GM19328 (cell line): ENCODE measurements around the gene LUZP1.
"Not testable (repeated sequence)": the region's sequence is repeated elsewhere in the genome, so short reads cannot be mapped to it uniquely, and the experiment has no call there.

Experiments
- ATAC-seq: cut with Tn5 transposase; IDR thresholded peaks from one replicate; pipeline ENCODE4 v1.9.1; 2021; ENCODE audit warnings: mild to moderate bottlenecking, moderate library complexity; ENCODE audit not compliant: unreplicated experiment

The LUZP1 gene

DNA sequence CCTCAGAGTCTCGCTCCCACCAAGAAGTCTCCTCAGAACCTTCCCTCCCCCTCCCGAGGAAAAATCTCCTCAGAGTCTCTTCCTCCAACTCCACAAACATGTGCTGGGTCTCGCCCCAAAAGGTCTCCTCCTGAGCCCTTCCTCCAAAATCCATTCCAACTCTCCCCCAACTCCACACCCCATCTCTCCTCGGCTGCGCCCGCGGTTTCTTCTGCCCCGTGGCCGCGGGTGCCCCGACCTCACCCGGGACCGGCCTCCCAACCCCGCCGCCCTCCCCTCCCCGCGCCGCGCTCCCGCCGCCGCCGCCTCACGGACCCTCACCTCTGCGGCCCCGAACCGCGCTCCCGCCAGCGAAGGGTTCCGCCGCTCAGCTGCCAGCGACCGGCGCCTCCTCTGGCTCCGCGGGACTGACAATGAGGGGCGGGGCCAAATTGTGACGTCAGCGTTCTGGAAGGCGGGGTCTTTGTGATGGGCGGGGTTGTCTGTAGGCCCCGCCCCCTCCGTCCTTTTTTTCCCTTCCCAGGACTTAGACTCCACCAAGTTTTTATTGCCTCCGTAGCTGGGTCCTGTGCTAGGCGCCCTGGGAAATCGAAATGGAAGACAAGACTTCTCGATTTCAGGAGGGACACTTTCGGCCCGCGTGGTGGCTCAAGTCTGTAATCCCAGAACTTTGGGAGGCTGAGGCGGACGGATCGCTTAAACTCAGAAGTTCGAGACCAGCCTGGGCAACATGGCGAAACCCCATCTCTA, at the start of gene LUZP1:
LUZP1 (minus strand) TSS at position 412 of the 750 bp plus-strand sequence.
- ATAC-seq: peak; percentile 62

DNA sequence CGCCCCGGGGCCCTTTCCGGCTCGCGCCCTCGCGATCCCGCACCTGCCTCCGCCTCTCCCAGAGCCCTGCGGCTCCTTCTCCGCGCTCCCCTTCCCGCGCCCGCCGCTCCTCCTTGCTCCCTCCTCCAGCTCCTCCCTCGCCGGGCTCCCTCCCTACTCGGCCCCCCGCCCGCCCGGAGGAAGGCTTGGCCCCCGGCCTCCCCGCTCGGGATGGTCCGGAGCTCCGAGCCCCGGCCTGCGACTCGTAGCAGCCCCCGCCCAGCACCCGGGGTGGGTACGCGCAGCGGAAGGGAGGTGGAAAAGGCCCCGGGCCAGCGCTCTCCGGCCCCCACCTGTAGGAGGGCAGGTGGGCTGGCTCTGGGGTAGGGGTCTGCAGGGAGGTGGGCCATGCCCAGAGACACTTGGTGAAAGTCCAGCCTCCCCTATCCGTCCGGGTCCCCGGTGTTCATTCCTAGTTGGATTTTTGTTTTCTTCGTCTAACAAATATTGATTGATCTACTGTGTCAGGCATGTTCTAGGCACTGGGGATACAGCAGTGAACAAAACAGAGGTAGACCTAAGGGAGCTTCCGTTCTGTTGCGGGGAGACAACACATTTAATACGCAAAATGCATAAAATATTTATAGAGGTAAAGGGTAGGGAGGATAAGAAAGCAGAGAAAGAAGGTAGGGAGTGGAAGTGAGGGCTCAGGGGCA, 48.9 kb upstream of the LUZP1 start, which contains the start of gene HTR1D:
HTR1D (minus strand) TSS at position 82 of the 695 bp plus-strand sequence. CDS start 23,283 bp downstream, outside the sequence.
- no peak for ATAC-seq

DNA sequence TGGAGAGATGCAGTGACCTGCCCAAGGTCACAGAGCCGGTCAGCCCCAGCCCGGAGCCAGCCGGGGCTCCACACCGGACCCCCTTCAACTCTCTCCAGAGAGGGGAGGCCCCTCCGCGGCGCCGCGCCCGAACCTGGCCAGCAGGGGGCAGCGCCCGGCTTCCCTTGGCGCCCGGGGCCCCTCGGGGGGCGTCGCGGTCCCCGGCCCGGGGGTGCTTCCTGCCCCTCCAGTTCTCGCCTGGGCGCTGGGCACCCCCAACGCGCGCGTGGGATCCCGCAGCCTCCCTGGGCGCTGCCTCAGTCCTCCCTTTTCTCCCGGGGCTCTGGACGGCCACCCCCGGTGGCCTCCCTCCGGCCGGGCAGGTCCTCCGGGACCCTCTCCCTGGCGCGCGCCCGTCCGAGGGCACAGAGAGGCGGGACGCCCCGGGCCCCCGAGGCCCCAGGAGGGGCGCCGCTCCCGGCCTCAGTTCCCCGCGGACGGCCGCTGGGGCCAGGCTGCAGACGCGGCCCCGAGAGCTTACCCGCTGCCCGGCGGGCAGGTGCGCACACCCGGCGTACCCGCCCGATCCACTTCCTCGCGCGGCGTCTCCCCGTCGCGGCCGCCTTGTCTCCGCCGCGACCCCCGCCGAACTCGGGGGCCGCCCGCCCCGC, 48.2 kb upstream of the LUZP1 start:
- no peak for ATAC-seq

DNA sequence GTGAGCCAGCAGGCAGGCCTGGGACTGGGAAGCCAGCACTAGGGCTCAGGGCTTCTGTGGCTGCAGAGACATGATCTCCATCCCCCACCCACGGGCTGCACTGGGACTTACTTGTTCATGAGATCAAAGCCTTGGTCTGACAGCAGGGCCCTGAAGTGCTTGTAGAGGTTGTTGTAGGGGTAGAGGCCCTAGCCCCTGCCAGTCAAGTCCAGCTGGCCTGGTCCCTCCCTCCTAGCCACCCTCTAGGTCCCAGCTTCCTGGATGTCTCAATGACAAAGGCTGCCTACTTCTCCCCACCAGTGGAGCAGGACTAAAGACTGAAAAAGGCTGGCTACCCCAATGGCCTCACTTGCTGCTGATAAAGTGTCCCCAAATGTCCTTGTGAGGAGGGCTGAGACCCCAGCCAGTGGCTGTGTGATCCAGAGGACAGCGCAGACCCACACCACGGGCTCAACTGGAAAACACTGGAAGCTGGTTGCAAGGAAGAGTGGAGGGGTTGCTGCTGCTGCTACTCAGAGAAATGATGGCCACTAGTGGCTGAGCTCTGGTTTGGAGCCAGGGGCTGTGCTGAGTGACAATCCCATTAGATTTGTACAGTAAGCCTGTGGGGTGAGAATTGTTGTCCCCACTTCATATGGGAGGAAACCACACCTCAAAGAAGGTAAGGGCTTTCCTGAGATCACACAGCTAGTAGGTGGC, 47.2 kb upstream of the LUZP1 start:
- no peak for ATAC-seq

DNA sequence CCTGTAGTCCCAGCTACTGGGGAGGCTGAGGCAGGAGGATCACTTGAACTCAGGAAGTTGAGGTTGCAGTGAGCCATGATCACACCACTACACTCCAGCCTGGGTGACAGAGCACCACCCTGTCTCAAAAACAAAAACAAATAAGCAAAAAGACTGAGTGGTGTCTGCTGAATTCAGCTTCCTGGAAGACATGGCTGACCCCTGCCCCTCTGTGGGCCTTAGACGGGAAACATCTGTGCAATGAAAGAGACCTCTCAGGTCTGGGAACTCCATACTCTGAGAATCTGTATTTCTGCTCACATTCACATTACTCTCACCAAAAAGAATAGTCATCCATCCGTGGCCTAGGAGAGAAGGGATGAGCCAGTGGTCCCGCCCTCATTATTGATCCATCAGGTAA, 46.6 kb upstream of the LUZP1 start:
- ATAC-seq: no peak

DNA sequence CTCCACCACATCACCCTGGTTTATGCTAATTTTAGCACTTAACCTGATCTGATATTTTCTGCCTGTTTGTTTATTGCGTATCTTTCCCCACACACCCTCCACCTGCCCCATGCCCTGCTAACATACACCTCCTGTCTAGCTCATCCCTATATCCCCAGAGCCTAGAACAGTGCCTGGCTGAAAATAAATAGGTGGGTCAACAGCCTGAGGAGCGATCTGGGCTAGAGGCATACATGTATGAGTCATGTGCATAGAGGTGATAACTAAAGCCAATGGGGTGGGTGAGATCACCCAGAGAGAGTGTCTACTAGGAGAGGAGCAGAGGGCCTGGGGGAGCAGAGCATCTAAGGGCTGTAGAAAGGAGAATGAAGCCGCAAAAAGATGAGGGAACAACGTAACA, 46.0 kb upstream of the LUZP1 start:
- ATAC-seq: no peak

DNA sequence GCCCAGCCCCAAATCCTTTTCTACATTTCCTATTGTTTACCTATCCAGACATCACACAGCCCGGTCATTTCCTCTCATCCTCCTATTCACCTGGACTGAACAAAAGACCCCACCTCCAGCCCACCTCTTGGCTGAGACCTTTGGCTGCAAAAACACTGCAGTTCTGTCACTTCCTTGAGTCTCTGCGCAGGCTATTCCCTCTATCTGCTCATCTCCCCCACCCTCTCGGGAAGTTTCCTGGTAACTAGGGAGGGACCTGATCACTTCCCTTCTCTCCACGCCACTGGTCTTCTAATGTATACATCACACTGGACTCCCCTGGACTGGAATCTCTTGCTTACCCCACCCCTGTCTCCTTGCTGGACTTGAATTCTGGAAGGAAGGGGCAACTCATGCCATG, 43.3 kb upstream of the LUZP1 start:
- no peak for ATAC-seq

DNA sequence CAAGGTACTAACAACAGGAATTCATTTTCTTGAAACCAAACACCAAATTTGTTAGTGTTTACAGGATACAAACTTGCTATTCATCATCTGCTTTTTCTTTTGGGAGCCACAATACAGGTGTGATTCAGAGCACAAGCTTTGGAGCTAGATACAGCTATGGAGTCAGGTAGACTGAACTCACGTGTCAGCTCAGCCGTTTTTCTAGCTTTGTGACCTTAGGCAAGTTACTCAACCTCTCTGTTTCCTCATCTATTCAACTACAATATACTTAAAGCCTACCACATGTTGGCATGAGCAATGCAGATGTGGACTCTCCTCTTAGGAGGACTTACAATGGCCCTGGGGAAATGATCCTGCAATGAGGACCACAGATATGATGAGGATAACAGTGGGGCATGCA, 42.3 kb upstream of the LUZP1 start:
- ATAC-seq: no peak

DNA sequence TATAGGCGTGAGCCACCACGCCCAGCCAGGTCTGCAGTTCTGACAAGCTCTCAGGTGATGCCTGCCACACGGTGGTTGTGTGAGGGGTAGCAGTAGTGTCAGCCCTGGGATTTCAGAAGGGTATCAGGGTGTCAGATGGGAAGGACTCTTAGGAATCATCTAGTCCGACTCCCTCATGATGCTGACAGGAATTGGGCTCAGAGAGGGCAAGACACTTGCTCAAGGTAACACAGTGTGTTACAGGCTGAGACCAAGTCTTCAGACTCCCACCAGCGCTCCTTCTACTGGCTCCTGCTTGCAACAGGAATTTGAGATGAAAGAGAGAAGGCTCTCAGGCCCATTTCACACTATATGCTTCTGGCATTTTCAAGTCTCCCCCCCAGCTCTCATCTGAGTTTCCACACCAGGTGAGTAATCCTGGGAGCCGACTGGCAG, 41.7 kb upstream of the LUZP1 start:
- ATAC-seq: no peak

DNA sequence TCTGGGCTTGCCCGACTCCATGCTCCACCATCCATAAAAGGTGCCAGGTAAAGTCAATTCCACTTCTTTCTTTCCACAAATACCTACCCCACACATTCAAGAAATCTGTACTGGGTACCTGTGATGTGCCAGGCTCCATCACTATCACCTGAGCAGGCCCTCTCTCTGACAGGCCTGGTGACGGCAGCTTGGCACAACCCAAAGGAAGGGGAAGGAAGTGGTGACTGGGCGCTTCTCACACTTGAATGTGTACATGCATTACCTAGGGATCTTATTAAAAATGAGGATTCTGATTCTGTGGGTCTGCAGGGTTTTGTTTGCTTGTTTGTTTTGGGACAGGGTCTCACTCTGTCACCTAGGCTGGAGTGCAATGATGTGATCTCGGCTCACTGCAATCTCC, 41.1 kb upstream of the LUZP1 start:
- no peak for ATAC-seq

DNA sequence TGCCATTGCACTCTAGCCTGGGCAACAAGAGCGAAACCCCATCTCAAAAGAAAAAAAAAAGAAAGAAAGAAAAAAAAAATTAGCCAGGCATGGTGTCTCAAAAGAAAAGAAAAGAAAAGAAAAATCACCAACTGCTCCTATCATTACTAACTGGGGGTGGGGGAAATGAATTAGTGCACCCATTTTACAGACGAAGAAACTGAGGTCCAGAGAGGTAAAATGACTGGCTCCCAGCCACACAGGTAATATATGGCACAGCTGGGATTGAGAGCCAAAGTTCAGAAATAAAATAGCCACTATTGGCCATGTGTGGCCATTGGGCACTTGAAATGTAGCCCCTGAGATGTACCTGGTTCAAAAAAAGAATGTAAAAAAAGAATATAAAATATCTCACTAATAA, 39.9 kb upstream of the LUZP1 start:
- no peak for ATAC-seq

DNA sequence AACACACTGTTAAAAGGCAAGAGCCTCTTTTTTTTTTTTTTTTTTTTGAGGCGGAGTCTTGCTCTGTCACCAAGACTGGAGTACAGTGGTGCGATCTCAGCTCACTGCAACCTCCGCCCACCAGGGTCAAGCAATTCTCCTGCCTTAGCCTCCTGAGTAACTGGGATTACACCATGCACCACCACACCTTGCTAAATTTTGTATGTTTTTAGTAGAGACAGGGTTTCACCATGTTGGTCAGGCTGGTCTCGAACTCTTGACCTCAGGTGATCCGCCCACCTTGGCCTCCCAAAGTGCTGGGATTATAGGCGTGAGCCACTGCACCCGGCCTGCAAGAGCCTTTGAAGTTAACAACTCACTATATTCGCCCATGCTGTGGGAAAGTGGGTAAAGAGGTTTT, 39.1 kb upstream of the LUZP1 start:
- not testable (repeated sequence) for ATAC-seq

DNA sequence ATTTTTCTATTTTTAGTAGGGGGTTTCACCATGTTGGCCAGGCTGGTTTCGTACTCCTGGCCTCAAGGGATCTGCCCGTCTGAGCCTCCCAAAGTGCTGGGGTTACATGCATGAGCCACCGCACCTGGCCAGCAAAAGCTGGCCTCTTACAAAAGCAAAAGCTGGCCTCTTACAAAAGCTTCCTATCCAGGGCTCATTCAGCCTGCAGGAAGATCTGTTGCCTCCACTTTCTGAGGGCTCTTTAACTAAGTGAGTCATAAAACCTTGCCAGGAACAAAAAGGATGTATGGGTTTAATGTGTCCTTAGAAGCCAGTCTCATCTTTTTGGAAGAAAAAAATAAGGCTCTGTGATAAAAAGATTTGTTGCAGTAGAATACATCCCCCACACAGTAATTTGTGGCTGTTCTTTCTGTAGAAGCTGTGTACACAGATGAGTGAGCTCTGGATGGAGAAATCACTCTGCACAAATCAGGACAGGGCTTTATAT, 33.6 kb upstream of the LUZP1 start:
- no peak for ATAC-seq

DNA sequence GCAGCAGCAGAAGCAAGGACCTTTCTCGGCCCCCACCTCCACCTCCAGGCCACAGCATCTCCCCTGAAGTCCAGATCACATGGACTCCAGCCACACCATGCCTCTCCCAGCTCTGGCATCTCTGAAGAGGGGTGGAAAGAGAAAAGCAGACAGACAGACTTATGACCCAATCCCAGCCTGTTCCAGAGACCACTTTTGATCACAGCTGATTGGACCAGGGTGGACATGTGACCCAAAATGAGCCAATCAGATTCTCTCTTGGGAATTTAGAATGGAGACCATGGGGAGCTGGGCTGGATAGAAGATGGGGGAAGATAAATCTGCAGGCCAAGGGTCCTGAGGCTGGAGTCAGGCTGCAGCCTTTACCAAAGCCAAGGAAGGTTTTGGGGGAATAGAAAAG, 32.2 kb upstream of the LUZP1 start:
- no peak for ATAC-seq

DNA sequence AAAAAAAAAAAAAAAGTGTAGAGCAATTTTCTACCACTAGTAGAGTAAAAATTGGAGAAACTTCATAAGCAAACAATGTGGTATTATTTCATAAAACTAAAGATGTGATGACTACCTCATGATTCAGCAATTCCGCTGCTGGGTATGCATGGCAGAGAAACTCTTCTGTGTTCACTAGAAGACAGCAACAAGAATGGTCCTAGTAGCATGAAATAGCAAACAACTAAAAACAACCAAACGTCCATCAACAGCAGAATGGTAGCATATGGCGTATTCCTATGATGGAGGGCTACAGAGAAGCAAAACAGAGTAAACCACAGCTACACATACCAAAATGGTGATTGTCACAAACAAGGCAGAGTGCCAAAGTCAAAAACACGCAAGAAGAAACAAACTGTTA, 29.7 kb upstream of the LUZP1 start:
- ATAC-seq: no peak

DNA sequence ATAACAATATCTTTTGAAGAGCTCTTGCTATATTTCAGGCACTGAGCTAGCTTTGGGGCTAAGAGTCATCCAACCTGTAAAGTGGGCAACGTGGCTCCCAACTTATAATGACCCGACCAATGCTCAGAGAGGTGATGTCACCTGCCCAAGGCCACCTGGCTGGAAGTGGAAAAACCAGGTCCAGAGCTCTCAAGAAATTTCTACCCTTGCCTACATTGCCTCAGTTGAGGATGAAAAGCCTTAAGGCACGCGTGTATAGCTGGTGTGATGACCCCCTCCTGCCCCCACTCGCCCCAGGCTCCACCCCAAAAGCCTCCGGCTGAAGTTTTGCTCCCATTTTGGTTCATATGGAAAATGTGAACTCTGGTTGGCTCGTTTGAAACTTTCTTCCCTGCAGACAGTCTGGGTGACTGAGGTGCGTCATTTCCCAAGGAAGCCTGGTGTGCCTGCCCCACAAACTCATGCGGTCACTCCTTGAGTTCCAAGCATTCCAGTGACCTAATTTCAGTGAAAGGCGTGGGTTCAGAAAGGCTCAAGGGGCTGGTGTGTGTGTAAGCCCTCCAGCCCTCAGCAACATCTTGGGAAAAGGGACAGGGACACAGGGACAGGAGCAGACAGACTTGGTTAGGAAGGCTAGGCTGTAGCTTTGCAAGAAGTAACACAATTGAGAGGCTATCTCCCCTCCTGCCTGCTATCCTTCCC, 28.1 kb upstream of the LUZP1 start:
- ATAC-seq: no peak

DNA sequence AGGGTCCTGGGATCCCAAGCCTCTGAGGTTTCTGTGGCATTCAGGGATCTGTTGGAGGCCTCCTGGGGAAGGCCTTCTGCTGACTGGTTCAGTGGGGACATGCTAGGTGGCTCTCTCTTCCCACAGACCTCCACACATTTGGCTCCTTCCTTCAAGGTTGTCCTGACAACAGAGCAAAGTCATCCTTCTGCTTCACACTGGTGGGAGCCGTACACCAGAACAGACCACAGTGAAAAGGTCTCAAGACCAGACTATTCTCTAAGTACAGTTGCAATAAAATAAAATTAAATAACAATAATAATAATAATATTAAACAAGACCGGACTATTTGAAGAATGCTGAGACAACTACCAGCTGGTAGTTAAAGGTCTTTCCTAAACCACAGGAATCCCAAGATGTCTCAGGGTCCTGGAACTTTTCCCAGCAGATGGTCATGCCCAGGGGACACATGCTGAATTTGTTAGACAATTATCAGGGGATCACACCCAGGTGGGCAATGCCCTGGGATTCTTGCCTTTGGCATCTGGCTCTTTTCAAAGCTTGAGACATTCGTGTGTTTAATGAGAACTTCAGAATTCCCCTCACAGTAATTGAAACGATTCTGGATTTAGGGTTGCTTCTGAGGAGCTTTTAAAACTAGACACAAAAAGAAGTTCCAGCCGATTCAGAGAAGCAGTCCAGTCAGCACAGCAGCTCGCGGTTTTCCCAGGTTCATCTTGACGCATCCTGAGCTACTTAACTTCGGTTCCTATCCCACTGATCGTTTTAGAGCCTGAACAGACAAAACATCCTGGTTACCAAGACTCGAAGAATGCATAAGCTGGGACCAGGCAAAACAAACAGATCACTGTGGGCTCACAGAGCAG, 25.7 kb upstream of the LUZP1 start:
- ATAC-seq: no peak

DNA sequence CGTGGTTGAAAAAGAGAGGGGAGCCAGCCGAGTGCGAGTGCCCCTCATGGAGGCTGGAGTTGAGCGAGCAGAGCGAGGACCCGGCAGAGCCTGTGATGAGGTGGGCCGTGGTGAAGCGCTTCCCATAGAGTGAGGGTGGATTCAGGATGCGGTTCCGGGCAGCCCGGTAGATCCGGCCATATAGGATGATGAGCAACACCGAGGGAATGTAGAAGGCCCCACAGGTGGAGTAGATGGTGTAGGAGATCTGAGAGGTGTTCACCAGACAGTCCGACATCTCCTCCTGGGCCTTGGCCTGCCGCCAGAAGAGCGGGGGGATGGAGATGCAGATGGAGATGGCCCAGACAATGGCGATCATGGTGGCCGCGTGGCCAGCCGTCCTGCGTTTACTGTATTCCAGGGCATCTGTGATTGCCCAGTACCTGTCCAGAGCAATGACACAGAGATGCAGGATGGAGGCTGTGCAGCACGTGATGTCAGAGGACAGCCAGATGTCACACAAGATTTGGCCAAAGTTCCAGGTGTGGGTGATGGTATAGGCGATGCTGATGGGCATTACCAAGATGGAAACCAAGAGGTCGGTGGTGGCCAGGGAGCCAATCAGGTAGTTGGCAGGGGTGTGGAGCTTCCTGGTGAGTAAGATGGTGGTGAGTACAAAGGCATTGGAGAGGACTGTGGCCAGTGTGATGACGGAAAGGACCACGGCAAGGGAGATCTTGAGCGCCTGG, 24.9 kb upstream of the LUZP1 start:
- ATAC-seq: no peak

DNA sequence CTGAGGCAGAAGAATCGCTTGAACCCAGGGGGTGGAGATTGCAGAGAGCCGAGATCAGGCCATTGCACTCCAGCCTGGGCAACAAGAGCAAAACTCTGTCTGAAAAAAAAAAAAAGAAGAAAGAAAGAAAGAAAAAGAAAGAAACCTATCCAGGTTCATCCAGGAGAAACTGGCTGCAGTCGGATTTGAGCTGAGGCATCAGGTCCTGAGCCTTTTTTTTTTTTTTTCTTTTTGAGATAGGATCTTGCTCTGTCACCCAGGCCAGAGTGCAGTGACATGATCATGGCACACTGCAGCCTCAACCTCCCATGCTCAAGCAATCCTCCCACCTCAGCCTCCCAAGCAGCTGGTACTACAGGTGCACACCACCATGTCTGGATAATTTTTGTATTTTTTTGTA, 22.5 kb upstream of the LUZP1 start:
- ATAC-seq: no peak
